ENCODE data around the gene BCL7C. TPM values are rescaled to one million over a fixed set of nuclear protein-coding genes. Genes with fewer than 3 reads are reported as not detected.
"Not testable (repeated sequence)": the region's sequence is repeated elsewhere in the genome, so short reads cannot be mapped to it uniquely, and the experiment has no call there.

BCL7C gene
- 36.6 TPM for total RNA-seq

GRCh38 chr16:30893744-30894539 lies at the start of gene BCL7C:
BCL7C (minus strand) TSS chr16:30894077; CDS start chr16:30893944, 133 bp downstream.
- ATAC-seq: peak; percentile 67
- peak; percentile 96 for DNase-seq (ENCODE audit: low spot score)
- intact Hi-C loops (cut with DNase I): no loop called here

- ATAC-seq (no peak), DNase-seq (ENCODE audit: low spot score) (no peak)
- intact Hi-C loops (cut with DNase I): no loop called here
These were observed 48.5 kb upstream of the BCL7C start for GRCh38 chr16:30942426-30942806.

GRCh38 chr16:30941600-30942425 lies 47.9 kb upstream of the BCL7C start:
- intact Hi-C loops (cut with DNase I): no loop called here
- DNase-seq (ENCODE audit: low spot score): no peak
- ATAC-seq: peak; percentile 84

- DNase-seq (ENCODE audit: low spot score); intact Hi-C loops (cut with DNase I); ATAC-seq: not testable (repeated sequence)
These were observed 45.7 kb upstream of the BCL7C start for GRCh38 chr16:30939571-30939970.

GRCh38 chr16:30937692-30938091 lies 43.8 kb upstream of the BCL7C start:
- intact Hi-C loops (cut with DNase I): no loop called here
- ATAC-seq: no peak
- DNase-seq (ENCODE audit: low spot score): no peak

GRCh38 chr16:30934827-30935557 lies 41.1 kb upstream of the BCL7C start:
- ATAC-seq (peak; percentile 36), DNase-seq (ENCODE audit: low spot score) (no peak)
- intact Hi-C loops (cut with DNase I): no loop called here

GRCh38 chr16:30931068-30931650 lies 37.3 kb upstream of the BCL7C start:
- no peak for ATAC-seq
- intact Hi-C loops (cut with DNase I): no loop called here
- DNase-seq (ENCODE audit: low spot score): no peak

- DNase-seq (ENCODE audit: low spot score): no peak
- ATAC-seq: no peak
- intact Hi-C loops (cut with DNase I): no loop called here
These were observed 36.3 kb upstream of the BCL7C start for GRCh38 chr16:30930160-30930571.

GRCh38 chr16:30929167-30929566 lies 35.3 kb upstream of the BCL7C start:
- no peak for ATAC-seq
- DNase-seq (ENCODE audit: low spot score): no peak
- intact Hi-C loops (cut with DNase I): no loop called here

- intact Hi-C loops (cut with DNase I): no loop called here
- DNase-seq (ENCODE audit: low spot score) (no peak), ATAC-seq (no peak)
These were observed 34.5 kb upstream of the BCL7C start for GRCh38 chr16:30928390-30928789.

GRCh38 chr16:30927789-30928378 lies 34.0 kb upstream of the BCL7C start:
- DNase-seq (ENCODE audit: low spot score): no peak
- intact Hi-C loops (cut with DNase I): no loop called here
- peak; percentile 22 for ATAC-seq

- ATAC-seq: no peak
- intact Hi-C loops (cut with DNase I): no loop called here
- no peak for DNase-seq (ENCODE audit: low spot score)
These were observed 33.3 kb upstream of the BCL7C start for GRCh38 chr16:30926937-30927788.

GRCh38 chr16:30925995-30926811 lies 32.3 kb upstream of the BCL7C start:
- ATAC-seq (no peak), DNase-seq (ENCODE audit: low spot score) (no peak)
- intact Hi-C loops (cut with DNase I): no loop called here

- no peak for DNase-seq (ENCODE audit: low spot score)
- intact Hi-C loops (cut with DNase I): no loop called here
- no peak for ATAC-seq
These were observed 31.7 kb upstream of the BCL7C start for GRCh38 chr16:30925632-30925987.

- no peak for ATAC-seq
- DNase-seq (ENCODE audit: low spot score): no peak
- intact Hi-C loops (cut with DNase I): no loop called here
These were observed 31.2 kb upstream of the BCL7C start for GRCh38 chr16:30924913-30925631.

GRCh38 chr16:30924076-30924912 lies 30.4 kb upstream of the BCL7C start:
- ATAC-seq: no peak
- intact Hi-C loops (cut with DNase I): no loop called here
- DNase-seq (ENCODE audit: low spot score): peak; percentile 77
